Panc1 (cell line): Measurements from ENCODE around the gene TEPSIN. TPM values are rescaled to one million over a fixed set of nuclear protein-coding genes. Genes with fewer than 3 reads are reported as not detected.

Experiments used
- ATAC-seq: fragments of 200-7000 bp; cut with Tn5 transposase; 2 replicates; pipeline ENCODE4 v1.9.1; 2020; ENCODE audit warnings: mild to moderate bottlenecking, moderate library complexity
- BruUV-seq: library from RNA; stranded (reverse); fragments of 400-500 nt; replicated peaks from 2 replicates; lab custom pipeline; 2021; lab: Mats Ljungman, UMichigan
- CTCF ChIA-PET: fragments of 300-600 bp; sonication (Branson Sonifier 250); formaldehyde crosslinking; loops from one replicate; lab custom pipeline; 2022; ENCODE audit warnings: antibody characterized with exemption; lab: Charles Lee
- POLR2A ChIA-PET: fragments of 300-600 bp; sonication (Branson Sonifier 250); formaldehyde crosslinking; loops from one replicate; lab custom pipeline; 2022; ENCODE audit warnings: antibody characterized with exemption; lab: Charles Lee
- DNase-seq: peaks from one replicate; pipeline ENCODE4 v3.0.0-alpha.2; 2010; ENCODE audit warnings: low read depth, low spot score
- H3K27ac ChIP-seq: 2 replicates; pipeline ENCODE4 v1.5.1; 2011; ENCODE audit warnings: mild to moderate bottlenecking, low read length, inconsistent platforms
- H3K27me3 ChIP-seq: fragments of 200-500 bp; sonication (Bioruptor generic); 2 replicates; pipeline ENCODE4 v1.6.0; 2014; ENCODE audit warnings: low read length, inconsistent platforms; ENCODE audit not compliant: control insufficient read depth, insufficient read depth
- H3K36me3 ChIP-seq: fragments of 200-500 bp; sonication (Bioruptor generic); 2 replicates; pipeline ENCODE4 v1.5.1; 2014; ENCODE audit warnings: inconsistent platforms, mild to moderate bottlenecking, low read length, moderate library complexity; ENCODE audit not compliant: control insufficient read depth, insufficient read depth
- H3K4me1 ChIP-seq: 2 replicates; pipeline ENCODE4 v1.5.1; 2011; ENCODE audit warnings: inconsistent platforms, mild to moderate bottlenecking, low read length, moderate library complexity; ENCODE audit not compliant: control insufficient read depth, insufficient read depth
- H3K4me3 ChIP-seq, 2 experiments: 2 replicates each; pipeline ENCODE4 v1.5.1; 2011 to 2012; ENCODE audit warnings: low read depth in 2 of 2, low read length in 2 of 2, mild to moderate bottlenecking in 2 of 2, inconsistent platforms in 1 of 2, moderate library complexity in 1 of 2
- H3K9me3 ChIP-seq: fragments of 200-500 bp; sonication (Bioruptor generic); 2 replicates; pipeline ENCODE4 v1.5.1; 2014; ENCODE audit warnings: low read depth, mild to moderate bottlenecking, inconsistent platforms, low read length, moderate library complexity; ENCODE audit not compliant: control insufficient read depth, insufficient read depth
- POLR2AphosphoS5 ChIP-seq: IDR thresholded peaks from 2 replicates; pipeline ENCODE4 v1.6.1; 2012; ENCODE audit warnings: mild to moderate bottlenecking, low read depth, low read length, moderate library complexity
- SIN3A ChIP-seq: IDR thresholded peaks from 2 replicates; pipeline ENCODE4 v1.6.1; 2012; ENCODE audit warnings: low read depth, mild to moderate bottlenecking, low read length, moderate library complexity, borderline replicate concordance; ENCODE audit not compliant: insufficient read depth
- TCF7L2 ChIP-seq: IDR thresholded peaks from 2 replicates; pipeline ENCODE4 v1.6.1; 2011; ENCODE audit warnings: mild to moderate bottlenecking, low read depth, low read length, inconsistent platforms
- in situ Hi-C: cut with HindIII; loops from 2 replicates; pipeline ENCODE4 v1.10.0; 2016; ENCODE audit warnings: low sequenced_read_pairs, low pct_unique_long_range_greater_than_20kb
- intact Hi-C: fragments of 100-400 bp; cut with micrococcal nuclease; formaldehyde crosslinking; loops from one replicate; pipeline ENCODE4 v1.10.0; 2022; ENCODE audit not compliant: unreplicated experiment
- total RNA-seq: library from RNA; stranded (reverse); gene quantifications from one replicate; pipeline ENCODE4 v1.2.1, GENCODE V29; 2021; ENCODE audit not compliant: unreplicated experiment
- TF ChIP-seq, protein P1 (sequence below), 2 experiments: IDR thresholded peaks; 2 replicates each; pipeline ENCODE4 v1.6.1; 2011 to 2012; ENCODE audit warnings: low read depth in 2 of 2, control low read depth in 1 of 2, low read length in 1 of 2, mild to moderate bottlenecking in 1 of 2, moderate library complexity in 1 of 2; ENCODE audit not compliant: insufficient read depth in 1 of 2
- TF ChIP-seq, protein P2 (sequence below): fragments of 450-650 bp; IDR thresholded peaks from 2 replicates; pipeline ENCODE4 v1.5.1; 2017; ENCODE audit warnings: mild to moderate bottlenecking

The TEPSIN gene
- total RNA-seq, 1 experiment from 2014 or later = 44.9 TPM

DNA sequence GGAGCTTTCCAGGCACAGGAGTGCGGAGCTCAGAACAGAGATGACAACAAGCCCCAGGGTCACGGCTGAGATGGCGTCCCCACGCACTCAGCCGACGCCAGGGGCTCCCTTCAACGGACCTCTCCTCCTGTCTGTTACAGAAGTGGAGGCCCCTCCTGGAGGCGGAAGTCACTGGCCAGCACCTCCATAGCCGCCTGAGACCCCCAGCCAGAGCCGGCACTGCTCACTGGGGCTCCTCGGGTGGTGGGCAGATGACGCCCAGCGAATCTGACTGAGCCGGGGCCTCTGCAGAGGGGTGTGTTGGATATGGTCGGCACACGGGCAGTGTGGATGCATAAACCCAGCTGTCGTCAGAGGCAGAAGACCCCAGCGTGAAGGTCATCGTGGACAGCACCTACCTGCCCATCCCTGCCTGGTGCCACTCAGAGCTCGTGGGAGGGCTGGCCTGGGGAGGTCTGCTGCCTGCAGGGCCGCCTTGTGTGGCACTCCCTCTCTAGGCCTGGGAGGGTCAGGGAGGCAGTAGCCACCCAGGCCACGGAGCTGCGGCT lies 20.3 kb upstream of the TEPSIN start:
- intact Hi-C loops (loop anchor here (10.0 kb wide), 1 partner anchor 226 kb away; no protein-coding TSS in a partner anchor), in situ Hi-C loops (no loop called here)
- H3K4me3 ChIP-seq = no peak overlapping the region
- BruUV-seq = no TSS peak
- H3K4me1 ChIP-seq = peaks cover 3% of the 10 kb centered on the region
- peaks cover 10% of the 10 kb centered on the region; the same call in 1 of the 2 replicates for H3K36me3 ChIP-seq
- POLR2A ChIA-PET = no interaction called here
- TF ChIP-seq, protein P1, sequence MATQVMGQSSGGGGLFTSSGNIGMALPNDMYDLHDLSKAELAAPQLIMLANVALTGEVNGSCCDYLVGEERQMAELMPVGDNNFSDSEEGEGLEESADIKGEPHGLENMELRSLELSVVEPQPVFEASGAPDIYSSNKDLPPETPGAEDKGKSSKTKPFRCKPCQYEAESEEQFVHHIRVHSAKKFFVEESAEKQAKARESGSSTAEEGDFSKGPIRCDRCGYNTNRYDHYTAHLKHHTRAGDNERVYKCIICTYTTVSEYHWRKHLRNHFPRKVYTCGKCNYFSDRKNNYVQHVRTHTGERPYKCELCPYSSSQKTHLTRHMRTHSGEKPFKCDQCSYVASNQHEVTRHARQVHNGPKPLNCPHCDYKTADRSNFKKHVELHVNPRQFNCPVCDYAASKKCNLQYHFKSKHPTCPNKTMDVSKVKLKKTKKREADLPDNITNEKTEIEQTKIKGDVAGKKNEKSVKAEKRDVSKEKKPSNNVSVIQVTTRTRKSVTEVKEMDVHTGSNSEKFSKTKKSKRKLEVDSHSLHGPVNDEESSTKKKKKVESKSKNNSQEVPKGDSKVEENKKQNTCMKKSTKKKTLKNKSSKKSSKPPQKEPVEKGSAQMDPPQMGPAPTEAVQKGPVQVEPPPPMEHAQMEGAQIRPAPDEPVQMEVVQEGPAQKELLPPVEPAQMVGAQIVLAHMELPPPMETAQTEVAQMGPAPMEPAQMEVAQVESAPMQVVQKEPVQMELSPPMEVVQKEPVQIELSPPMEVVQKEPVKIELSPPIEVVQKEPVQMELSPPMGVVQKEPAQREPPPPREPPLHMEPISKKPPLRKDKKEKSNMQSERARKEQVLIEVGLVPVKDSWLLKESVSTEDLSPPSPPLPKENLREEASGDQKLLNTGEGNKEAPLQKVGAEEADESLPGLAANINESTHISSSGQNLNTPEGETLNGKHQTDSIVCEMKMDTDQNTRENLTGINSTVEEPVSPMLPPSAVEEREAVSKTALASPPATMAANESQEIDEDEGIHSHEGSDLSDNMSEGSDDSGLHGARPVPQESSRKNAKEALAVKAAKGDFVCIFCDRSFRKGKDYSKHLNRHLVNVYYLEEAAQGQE (IDR thresholded peaks at IDR 0.05; ENCODE audit: insufficient read depth in 1 of 2, low read depth in 2 of 2, low read length in 1 of 2) = no peak
- TF ChIP-seq POLR2AphosphoS5 = no peak
- no peak for TF ChIP-seq SIN3A
- TF ChIP-seq TCF7L2 = no peak
- TF ChIP-seq, protein P2, sequence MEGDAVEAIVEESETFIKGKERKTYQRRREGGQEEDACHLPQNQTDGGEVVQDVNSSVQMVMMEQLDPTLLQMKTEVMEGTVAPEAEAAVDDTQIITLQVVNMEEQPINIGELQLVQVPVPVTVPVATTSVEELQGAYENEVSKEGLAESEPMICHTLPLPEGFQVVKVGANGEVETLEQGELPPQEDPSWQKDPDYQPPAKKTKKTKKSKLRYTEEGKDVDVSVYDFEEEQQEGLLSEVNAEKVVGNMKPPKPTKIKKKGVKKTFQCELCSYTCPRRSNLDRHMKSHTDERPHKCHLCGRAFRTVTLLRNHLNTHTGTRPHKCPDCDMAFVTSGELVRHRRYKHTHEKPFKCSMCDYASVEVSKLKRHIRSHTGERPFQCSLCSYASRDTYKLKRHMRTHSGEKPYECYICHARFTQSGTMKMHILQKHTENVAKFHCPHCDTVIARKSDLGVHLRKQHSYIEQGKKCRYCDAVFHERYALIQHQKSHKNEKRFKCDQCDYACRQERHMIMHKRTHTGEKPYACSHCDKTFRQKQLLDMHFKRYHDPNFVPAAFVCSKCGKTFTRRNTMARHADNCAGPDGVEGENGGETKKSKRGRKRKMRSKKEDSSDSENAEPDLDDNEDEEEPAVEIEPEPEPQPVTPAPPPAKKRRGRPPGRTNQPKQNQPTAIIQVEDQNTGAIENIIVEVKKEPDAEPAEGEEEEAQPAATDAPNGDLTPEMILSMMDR = no peak
- CTCF ChIA-PET = interaction anchor here (1.1 kb wide), 1 partner anchor 139 kb away, joined by 6 read pairs; no protein-coding TSS in a partner anchor
- H3K9me3 ChIP-seq = no peaks in the 10 kb centered on the region
- no peak for ATAC-seq
- H3K27ac ChIP-seq = no peak overlapping the region
- H3K27me3 ChIP-seq = no peaks in the 10 kb centered on the region
- no peak for DNase-seq

DNA sequence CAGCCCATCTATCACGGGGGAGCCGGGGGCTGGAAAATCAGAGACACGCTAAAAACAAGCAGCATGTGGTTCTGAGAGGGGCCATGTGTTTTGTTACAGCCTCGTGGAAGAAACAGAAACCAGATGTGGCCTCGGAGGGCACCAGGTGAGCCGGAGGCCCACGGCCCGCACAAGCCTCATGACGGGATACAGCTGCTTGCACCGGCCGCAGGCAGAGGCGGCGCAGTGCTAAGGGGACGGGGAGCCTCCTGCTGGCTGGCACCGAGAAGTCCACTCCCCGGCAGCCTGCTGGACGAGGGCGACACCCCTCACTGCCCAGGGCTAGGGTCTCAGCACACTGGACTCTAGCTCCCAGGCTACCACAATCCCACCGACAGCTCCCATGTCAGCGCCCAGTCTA lies 19.4 kb upstream of the TEPSIN start:
- in situ Hi-C loops (no loop called here), intact Hi-C loops (loop anchor here (10.0 kb wide), 1 partner anchor 227 kb away; no protein-coding TSS in a partner anchor)
- BruUV-seq = no TSS peak
- Histone ChIP-seq H3K4me1 (peaks cover 3% of the 10 kb centered on the region), H3K4me3 (no peak overlapping the region), H3K27ac (no peak overlapping the region), H3K27me3 (no peaks in the 10 kb centered on the region), H3K36me3 (peaks cover 10% of the 10 kb centered on the region; the same call in 1 of the 2 replicates), H3K9me3 (no peaks in the 10 kb centered on the region)
- TF ChIP-seq SIN3A = no peak
- no peak for TF ChIP-seq TCF7L2
- no peak for TF ChIP-seq POLR2AphosphoS5
- TF ChIP-seq, protein P1 (IDR thresholded peaks at IDR 0.05; ENCODE audit: insufficient read depth in 1 of 2, low read depth in 2 of 2, low read length in 1 of 2) = no peak
- TF ChIP-seq, protein P2 = no peak; the same call in 1 of the 2 replicates
- ChIA-PET CTCF (interaction anchor here (1.1 kb wide), 1 partner anchor 139 kb away, joined by 6 read pairs; no protein-coding TSS in a partner anchor), POLR2A (no interaction called here)
- DNase-seq = no peak
- ATAC-seq = no peak
